IMR-90 (cell line): Measurements from ENCODE around the gene ARV1. TPM values are rescaled to one million over a fixed set of nuclear protein-coding genes. Genes with fewer than 3 reads are reported as not detected.

Source experiments
- ATAC-seq: fragments of 200-7000 bp; cut with Tn5 transposase; 2 replicates; pipeline ENCODE4 v1.9.1; 2020; ENCODE audit warnings: low read depth, mild to moderate bottlenecking, moderate library complexity
- BruUV-seq: library from RNA; stranded (reverse); fragments of 400-500 nt; replicated peaks from 2 replicates; lab custom pipeline; 2021; lab: Mats Ljungman, UMichigan
- CTCF ChIA-PET: fragments of 300-600 bp; formaldehyde crosslinking; extraction: SDS; loops from one replicate; lab custom pipeline; 2021; ENCODE audit warnings: antibody characterized with exemption; lab: Yijun Ruan, JAX
- POLR2A ChIA-PET: fragments of 300-600 bp; sonication (Branson Sonifier 250); formaldehyde crosslinking; loops from one replicate; lab custom pipeline; 2022; ENCODE audit warnings: antibody characterized with exemption; ENCODE audit not compliant: unreplicated experiment; lab: Charles Lee
- DNase-seq: peaks from one replicate; pipeline ENCODE4 v3.0.0; 2013
- H2AFZ ChIP-seq: replicated peaks from 2 replicates; pipeline ENCODE3; 2013; ENCODE audit warnings: low read length, mild to moderate bottlenecking; ENCODE audit not compliant: poor library complexity
- H2AK5ac ChIP-seq: 2 replicates; pipeline ENCODE4 v1.6.1; 2013; ENCODE audit warnings: low read depth, low read length, inconsistent platforms
- H2AK9ac ChIP-seq: replicated peaks from 2 replicates; pipeline ENCODE3; 2013; ENCODE audit warnings: mild to moderate bottlenecking, low read depth, low read length, moderate library complexity; ENCODE audit not compliant: poor library complexity
- H2BK120ac ChIP-seq: 2 replicates; pipeline ENCODE4 v1.6.1; 2013; ENCODE audit warnings: low read depth, low read length, inconsistent platforms
- H2BK15ac ChIP-seq: 3 replicates; pipeline ENCODE4 v1.6.1; 2013; ENCODE audit warnings: low read depth, low read length, inconsistent platforms
- H2BK20ac ChIP-seq: 2 replicates; pipeline ENCODE4 v1.6.1; 2013; ENCODE audit warnings: low read depth, mild to moderate bottlenecking, inconsistent platforms, low read length, moderate library complexity
- H2BK5ac ChIP-seq: 2 replicates; pipeline ENCODE4 v1.6.1; 2013; ENCODE audit warnings: mild to moderate bottlenecking, low read depth, low read length, inconsistent platforms; ENCODE audit not compliant: poor library complexity, severe bottlenecking
- H3K14ac ChIP-seq: replicated peaks from 2 replicates; pipeline ENCODE4 v1.6.1; 2013; ENCODE audit warnings: low read depth, low read length, inconsistent platforms
- H3K18ac ChIP-seq: 2 replicates; pipeline ENCODE4 v1.6.1; 2013; ENCODE audit warnings: low read depth, low read length, control low read depth
- H3K23ac ChIP-seq: 2 replicates; pipeline ENCODE4 v1.6.1; 2013; ENCODE audit warnings: low read depth, low read length, inconsistent platforms
- H3K27ac ChIP-seq: 2 replicates; pipeline ENCODE4 v1.5.1; 2013; ENCODE audit warnings: mild to moderate bottlenecking, control low read depth, low read length; ENCODE audit not compliant: insufficient read depth
- H3K27me3 ChIP-seq: 2 replicates; pipeline ENCODE4 v1.6.1; 2013; ENCODE audit warnings: low read length; ENCODE audit not compliant: control insufficient read depth, insufficient read depth
- H3K36me3 ChIP-seq: 2 replicates; pipeline ENCODE4 v1.6.1; 2013; ENCODE audit warnings: low read length, mixed read lengths; ENCODE audit not compliant: control insufficient read depth, insufficient read depth
- H3K4ac ChIP-seq: 2 replicates; pipeline ENCODE4 v1.6.1; 2013; ENCODE audit warnings: low read depth, low read length, inconsistent platforms
- H3K4me1 ChIP-seq: 2 replicates; pipeline ENCODE4 v1.6.1; 2013; ENCODE audit warnings: low read length, mixed read lengths; ENCODE audit not compliant: control insufficient read depth, insufficient read depth
- H3K4me2 ChIP-seq: 2 replicates; pipeline ENCODE4 v1.6.1; 2013; ENCODE audit warnings: low read depth, mild to moderate bottlenecking, control low read depth, low read length, moderate library complexity
- H3K4me3 ChIP-seq: 2 replicates; pipeline ENCODE4 v1.5.1; 2013; ENCODE audit warnings: low read depth, mild to moderate bottlenecking, control low read depth, low read length, moderate library complexity; ENCODE audit not compliant: insufficient read depth
- H3K56ac ChIP-seq: 2 replicates; pipeline ENCODE4 v1.6.1; 2013; ENCODE audit warnings: low read length, inconsistent platforms; ENCODE audit not compliant: insufficient read depth; ENCODE audit errors: extremely low read depth
- H3K79me1 ChIP-seq, 2 experiments: 2 replicates each; pipeline ENCODE4 v1.6.1; 2013; ENCODE audit warnings: low read length in 2 of 2, inconsistent platforms in 1 of 2, low read depth in 1 of 2
- H3K9ac ChIP-seq: 2 replicates; pipeline ENCODE4 v1.6.1; 2013; ENCODE audit warnings: low read depth, low read length, control low read depth
- H3K9me1 ChIP-seq: 2 replicates; pipeline ENCODE4 v1.6.1; 2013; ENCODE audit warnings: low read length, inconsistent platforms; ENCODE audit not compliant: insufficient read depth
- H3K9me3 ChIP-seq: 2 replicates; pipeline ENCODE4 v1.6.1; 2013; ENCODE audit warnings: low read length; ENCODE audit not compliant: control insufficient read depth, insufficient read depth
- H4K20me1 ChIP-seq: 2 replicates; pipeline ENCODE4 v1.6.1; 2013; ENCODE audit warnings: low read length, inconsistent platforms; ENCODE audit not compliant: insufficient read depth
- H4K5ac ChIP-seq: 2 replicates; pipeline ENCODE4 v1.6.1; 2013; ENCODE audit warnings: mild to moderate bottlenecking, low read depth, low read length, control low read depth
- H4K8ac ChIP-seq, 2 experiments: 2 replicates each; pipeline ENCODE4 v1.6.1; 2013; ENCODE audit warnings: low read depth in 2 of 2, low read length in 2 of 2, control low read depth in 1 of 2, inconsistent platforms in 1 of 2
- H4K91ac ChIP-seq: 2 replicates; pipeline ENCODE4 v1.6.1; 2013; ENCODE audit warnings: low read depth, low read length, inconsistent platforms; ENCODE audit not compliant: insufficient read depth
- CEBPB ChIP-seq: IDR thresholded peaks from 2 replicates; pipeline ENCODE4 v1.6.1; 2012; ENCODE audit warnings: low read depth, low read length, improper control_type of control experiment
- ELK1 ChIP-seq: fragments of 150-350 bp; IDR thresholded peaks from 2 replicates; pipeline ENCODE4 v1.6.1; 2016; ENCODE audit warnings: low read depth, mild to moderate bottlenecking, low read length, moderate library complexity, borderline replicate concordance
- RFX5 ChIP-seq: IDR thresholded peaks from 2 replicates; pipeline ENCODE4 v1.8.0; 2012; ENCODE audit warnings: low read depth, mild to moderate bottlenecking, low read length, moderate library complexity
- WGBS, 2 experiments: methylation state at CpG; one replicate each; pipeline versions ENCODE4 v1.1.5 to v1.1.7; 2013; ENCODE audit warnings: missing lambda C conversion rate in 2 of 2; ENCODE audit not compliant: insufficient read length in 1 of 2; ENCODE audit errors: extremely low coverage in 2 of 2; 5-methylcytosine and 5-hydroxymethylcytosine counted together
- dilution Hi-C: fragments of 300-500 bp; cut with HindIII; formaldehyde crosslinking; loops from one replicate; pipeline ENCODE4 v1.14.3; 2018; ENCODE audit warnings: low sequenced_read_pairs; ENCODE audit not compliant: unreplicated experiment
- in situ Hi-C: fragments of 300-500 bp; cut with MboI; formaldehyde crosslinking; loops from 3 replicates; pipeline ENCODE4 v1.14.3; 2019; ENCODE audit warnings: low sequenced_read_pairs, inconsistent platforms, mixed read lengths
- intact Hi-C: fragments of 100-400 bp; cut with micrococcal nuclease; formaldehyde crosslinking; loops from 2 replicates; pipeline ENCODE4 v1.10.0; 2022
- polyA plus RNA-seq, 3 experiments: library from polyadenylated mRNA; depleted of rRNA; stranded (reverse); fragments of >200 nt; gene quantifications; 2 replicates each; pipeline ENCODE4 v1.2.3, GENCODE V29; 2012; ENCODE audit warnings: low replicate concordance in 1 of 3
- total RNA-seq: library from RNA; depleted of rRNA; stranded (reverse); fragments of >200 nt; gene quantifications from 2 replicates; pipeline ENCODE4 v1.2.3, GENCODE V29; 2012

The ARV1 gene
- total and polyA plus RNA-seq, 2 of the 4 experiments (the other 2 are of a cell fraction), result 19.0 to 22.9 TPM

DNA sequence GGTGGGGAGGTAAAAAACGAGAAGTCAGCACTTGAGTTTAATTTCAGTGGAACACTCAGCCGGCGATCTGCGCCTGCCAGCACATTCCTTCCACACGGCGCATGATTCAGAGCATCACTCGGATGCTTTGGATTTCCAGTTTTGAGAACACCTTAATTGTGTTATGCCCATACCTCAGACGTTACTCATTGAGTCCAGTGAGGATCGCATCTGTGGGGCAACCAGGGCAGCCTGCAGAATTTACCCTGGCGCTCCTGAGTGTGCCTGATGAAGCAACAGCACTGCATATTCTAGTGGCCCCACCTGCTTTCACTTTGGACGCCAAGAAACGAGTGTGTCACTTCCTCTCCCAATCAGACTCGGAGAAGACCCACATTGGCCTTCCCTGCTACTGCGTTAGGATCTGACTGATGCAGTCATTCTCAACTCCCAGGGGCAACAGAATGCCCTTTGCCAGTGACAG is 41.3 kb downstream of the ARV1 start:
- intact Hi-C loops (no loop called here), dilution Hi-C loops (no loop called here)
- BruUV-seq, result no TSS peak

More for the DNA sequence above, 41.3 kb downstream of the ARV1 start:
- H3K27me3 ChIP-seq, result no peaks in the 10 kb centered on the region
- WGBS, 2 experiments, result 82% methylated on average over 13 of the region's 14 CpGs; no CpG with 5 or more reads in 1 of the 2 experiments
- ChIA-PET CTCF (no interaction called here), POLR2A (no interaction called here)
- H3K4me1 ChIP-seq, result peaks cover 9% of the 10 kb centered on the region
- H4K20me1 ChIP-seq, result no peaks in the 10 kb centered on the region
- H3K4me2 ChIP-seq, result no peak overlapping the region
- H4K5ac ChIP-seq, result no peak overlapping the region
- H3K79me1 ChIP-seq, result peaks cover 0 to 11% of the 10 kb centered on the region in 2 experiments; a peak in 1 of 4 replicates
- peak overlapping the region; percentile 60; the same call in 1 of the 2 replicates for H2BK20ac ChIP-seq
- in situ Hi-C loops, result no loop called here
- H2AK5ac ChIP-seq, result peak overlapping the region; percentile 68; the same call in 1 of the 2 replicates
- peak overlapping the region; percentile 59; the same call in 1 of the 3 replicates for H2BK15ac ChIP-seq
- peaks cover 10% of the 10 kb centered on the region for H3K36me3 ChIP-seq
- H3K4me3 ChIP-seq, result no peak overlapping the region
- no peak overlapping the region for H3K18ac ChIP-seq
- DNase-seq, result peak; percentile 28
- no peak overlapping the region for H3K56ac ChIP-seq
- H3K27ac ChIP-seq, result no peak overlapping the region
- H3K9ac ChIP-seq, result no peak overlapping the region
- H2AFZ ChIP-seq, result peak overlapping the region; percentile 40
- H3K9me1 ChIP-seq, result peaks cover 15% of the 10 kb centered on the region
- no peak for ATAC-seq
- H2BK120ac ChIP-seq, result peak overlapping the region; percentile 55
- H3K23ac ChIP-seq, result 0 out of 2 replicates have a peak overlapping the region, but pooled peaks have one; percentile 25
- peak overlapping the region; percentile 54 for H3K4ac ChIP-seq
- peak overlapping the region; percentile 52; the same call in 1 of the 2 replicates for H3K14ac ChIP-seq
- TF ChIP-seq ELK1 (no peak), RFX5 (no peak), CEBPB (peak; percentile 33; the same call in 1 of the 2 replicates)
- peak overlapping the region; percentile 8 for H2AK9ac ChIP-seq
- H2BK5ac ChIP-seq, result peak overlapping the region; percentile 8
- H4K91ac ChIP-seq, result peak overlapping the region; percentile 53; the same call in 1 of the 2 replicates
- no peaks in the 10 kb centered on the region for H3K9me3 ChIP-seq
- peak overlapping the region; percentile 27 to 55; a peak in 3 of 4 replicates for H4K8ac ChIP-seq
